Measurements from ENCODE around the gene VSTM2B. TPM values are rescaled to one million over a fixed set of nuclear protein-coding genes. Genes with fewer than 3 reads are reported as not detected.

The VSTM2B gene
- total and polyA plus RNA-seq, 2 of the 13 experiments (the other 11 are each of a cell fraction or from before 2014, with no cell fraction given) = not detected

DNA sequence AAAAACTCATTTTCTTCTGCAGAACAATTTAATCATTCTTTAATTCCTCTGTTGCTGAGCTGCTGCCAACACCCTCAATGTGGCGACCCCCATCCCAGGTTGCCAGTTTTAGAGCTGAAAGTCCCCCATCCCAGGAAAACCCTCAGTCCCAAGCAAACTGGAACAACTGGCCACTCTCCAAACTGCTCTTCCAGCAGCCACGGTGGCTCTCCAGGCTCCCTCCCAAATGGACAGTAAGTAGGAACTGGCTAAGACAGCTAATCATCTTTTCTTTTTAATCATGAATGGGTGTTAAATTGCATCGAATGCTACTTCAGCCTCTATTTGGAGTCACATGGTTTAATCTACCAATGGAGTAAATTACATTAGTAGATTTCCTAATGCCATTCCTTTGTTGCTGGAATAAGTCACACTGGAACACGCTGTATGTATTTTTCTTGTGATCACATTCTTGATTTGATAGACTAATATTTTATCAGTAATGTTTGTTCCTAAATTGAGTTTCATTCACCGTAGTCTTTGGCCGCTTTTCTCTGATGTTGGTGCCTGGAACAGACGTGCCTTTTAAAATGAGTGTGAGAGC, 33.7 kb upstream of the VSTM2B start:
- H3K9me3 ChIP-seq (ENCODE audit: low read length) = no peaks in the 10 kb centered on the region
- no peaks in the 10 kb centered on the region for H3K4me1 ChIP-seq (ENCODE audit: insufficient read depth, low read length)
- H3K27me3 ChIP-seq (ENCODE audit: control insufficient read depth in 1 of 2, insufficient read depth in 2 of 2, low read length in 2 of 2) = peaks cover 0 to 8% of the 10 kb centered on the region in 2 experiments; a peak in 2 of 5 replicates
- no peak overlapping the region for H3K4me2 ChIP-seq (ENCODE audit: low read depth, low read length)
- TF ChIP-seq ASH2L (IDR thresholded peaks at IDR 0.05; ENCODE audit: insufficient read length, low read depth, low read length) (no peak), ZSCAN31 (CRISPR knock-in tag; IDR thresholded peaks at IDR 0.05; ENCODE audit: low read depth) (no peak), BRCA1 (CRISPR knock-in tag; IDR thresholded peaks at IDR 0.05) (no peak), HNF4A (CRISPR knock-in tag; IDR thresholded peaks at IDR 0.05) (no peak), GTF3A (CRISPR knock-in tag; conservative IDR thresholded peaks at IDR 0.05) (no peak), ZNF496 (CRISPR knock-in tag; IDR thresholded peaks at IDR 0.05; ENCODE audit: insufficient replicate concordance) (no peak), NR3C1 (CRISPR knock-in tag; IDR thresholded peaks at IDR 0.05) (no peak)
- TF ChIP-seq, protein P1, sequence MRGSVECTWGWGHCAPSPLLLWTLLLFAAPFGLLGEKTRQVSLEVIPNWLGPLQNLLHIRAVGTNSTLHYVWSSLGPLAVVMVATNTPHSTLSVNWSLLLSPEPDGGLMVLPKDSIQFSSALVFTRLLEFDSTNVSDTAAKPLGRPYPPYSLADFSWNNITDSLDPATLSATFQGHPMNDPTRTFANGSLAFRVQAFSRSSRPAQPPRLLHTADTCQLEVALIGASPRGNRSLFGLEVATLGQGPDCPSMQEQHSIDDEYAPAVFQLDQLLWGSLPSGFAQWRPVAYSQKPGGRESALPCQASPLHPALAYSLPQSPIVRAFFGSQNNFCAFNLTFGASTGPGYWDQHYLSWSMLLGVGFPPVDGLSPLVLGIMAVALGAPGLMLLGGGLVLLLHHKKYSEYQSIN (CRISPR knock-in tag; IDR thresholded peaks at IDR 0.05; ENCODE audit: borderline replicate concordance) = no peak
- intact Hi-C loops (cut with micrococcal nuclease; ENCODE audit: unreplicated experiment) = no loop called here
- H3K79me2 ChIP-seq (ENCODE audit: insufficient read depth, low read length) = no peaks in the 10 kb centered on the region
- DNase-seq (ENCODE audit: low spot score) (no peak), FAIRE-seq (no peak), ATAC-seq (no peak)
- no TSS peak for BruUV-seq (replicated peaks)
- no peak overlapping the region for H3K4me3 ChIP-seq (replicated peaks in 1 of 3; ENCODE audit: insufficient read depth in 1 of 3, low read depth in 2 of 3, low read length in 3 of 3)
- H4K20me1 ChIP-seq (ENCODE audit: insufficient read depth, low read length) = no peaks in the 10 kb centered on the region
- H3K9ac ChIP-seq (ENCODE audit: insufficient read depth, low read depth, low read length) = no peak overlapping the region
- in situ Hi-C loops (cut with HindIII; ENCODE audit: extremely low pct_ligation_motif_present, low pct_unique_long_range_greater_than_20kb) = no loop called here
- POLR2A ChIA-PET = no interaction called here
- H3K27ac ChIP-seq (ENCODE audit: extremely low read length, insufficient read depth, low read length) = no peak overlapping the region
- CTCF ChIA-PET (ENCODE audit: low intra/inter-chr PET ratio, low total read pairs) = no interaction called here
- H2AFZ ChIP-seq (ENCODE audit: low read length) = no peak overlapping the region
- no peaks in the 10 kb centered on the region for H3K36me3 ChIP-seq (replicated peaks in 1 of 2; ENCODE audit: control insufficient read depth in 1 of 2, insufficient read depth in 2 of 2, low read length in 2 of 2)
- 5% methylated on average over 7 of the region's 7 CpGs for WGBS (ENCODE audit: low lambda C conversion rate)
